SW480 (cell line): Measurements from ENCODE around the gene TECPR1.

Experiments used
- DNase-seq: peaks from one replicate; pipeline ENCODE4 v3.0.0-alpha.2; 2016; ENCODE audit warnings: low spot score

TECPR1 gene

DNA sequence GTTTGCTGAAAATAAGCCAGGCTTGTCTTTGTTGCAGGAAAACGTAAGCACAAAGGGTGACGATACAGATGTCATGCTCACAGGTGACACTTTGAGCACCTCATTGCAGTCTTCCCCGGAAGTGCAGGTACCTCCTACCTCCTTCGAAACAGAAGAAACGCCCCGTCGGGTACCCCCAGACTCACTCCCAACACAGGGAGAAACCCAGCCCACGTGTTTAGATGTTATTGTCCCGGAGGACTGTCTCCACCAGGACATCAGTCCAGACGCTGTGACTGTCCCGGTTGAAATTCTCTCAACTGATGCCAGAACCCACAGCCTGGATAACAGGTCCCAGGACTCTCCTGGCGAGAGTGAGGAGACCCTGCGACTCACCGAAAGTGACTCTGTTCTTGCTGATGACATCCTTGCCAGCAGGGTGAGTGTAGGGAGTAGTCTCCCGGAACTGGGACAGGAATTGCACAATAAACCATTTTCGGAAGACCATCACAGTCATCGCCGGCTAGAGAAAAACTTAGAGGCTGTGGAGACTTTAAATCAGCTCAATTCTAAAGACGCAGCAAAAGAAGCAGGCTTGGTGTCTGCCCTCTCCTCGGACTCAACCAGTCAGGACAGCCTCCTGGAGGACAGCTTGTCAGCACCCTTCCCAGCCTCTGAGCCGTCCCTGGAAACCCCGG, 59.1 kb downstream of the TECPR1 start:
- no peak for DNase-seq

DNA sequence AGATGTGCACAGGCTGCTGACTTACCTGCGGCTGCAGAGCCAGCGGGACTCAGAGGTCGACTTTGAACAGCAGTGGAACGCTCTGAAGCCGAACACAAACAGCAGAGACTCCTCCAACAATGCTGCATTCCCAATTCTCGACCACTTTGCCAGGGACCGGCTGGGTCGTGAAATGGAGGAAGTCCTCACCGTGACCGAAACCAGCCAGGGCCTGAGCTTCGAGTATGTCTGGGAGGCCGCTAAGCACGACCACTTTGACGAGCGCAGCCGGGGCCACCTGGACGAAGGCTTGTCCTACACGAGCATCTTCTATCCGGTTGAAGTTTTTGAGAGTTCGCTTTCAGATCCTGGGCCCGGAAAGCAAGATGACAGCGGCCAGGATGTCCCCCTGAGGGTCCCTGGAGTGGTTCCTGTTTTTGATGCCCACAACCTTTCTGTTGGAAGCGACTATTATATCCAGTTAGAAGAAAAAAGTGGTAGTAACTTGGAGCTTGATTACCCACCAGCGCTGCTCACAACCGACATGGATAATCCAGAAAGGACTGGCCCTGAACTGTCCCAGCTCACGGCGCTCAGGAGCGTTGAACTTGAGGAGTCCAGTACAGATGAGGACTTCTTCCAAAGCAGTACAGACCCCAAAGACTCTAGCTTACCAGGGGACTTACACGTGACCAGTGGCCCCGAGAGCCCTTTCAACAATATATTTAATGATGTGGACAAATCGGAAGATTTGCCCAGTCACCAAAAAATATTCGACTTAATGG, 60.2 kb downstream of the TECPR1 start:
- DNase-seq = no peak

DNA sequence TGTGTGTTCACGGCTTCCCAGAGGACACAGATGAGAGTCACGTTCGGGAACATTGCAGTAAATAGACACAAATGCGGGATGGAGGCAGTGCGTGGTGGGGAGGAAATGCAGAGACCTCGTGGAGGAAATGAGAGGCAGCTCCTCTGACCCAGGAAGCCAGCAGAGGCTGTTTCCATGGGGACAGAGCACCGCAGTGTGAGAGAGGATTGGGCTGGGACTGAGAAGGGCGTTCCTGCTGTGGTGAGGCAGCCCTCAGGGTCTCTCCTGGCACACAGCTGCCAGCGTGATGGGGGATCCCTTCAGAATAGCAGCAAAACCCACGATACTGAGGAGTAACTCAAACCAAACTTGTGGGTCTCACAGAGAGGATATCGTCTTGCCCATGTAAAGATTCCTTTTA, 62.5 kb downstream of the TECPR1 start:
- no peak for DNase-seq

DNA sequence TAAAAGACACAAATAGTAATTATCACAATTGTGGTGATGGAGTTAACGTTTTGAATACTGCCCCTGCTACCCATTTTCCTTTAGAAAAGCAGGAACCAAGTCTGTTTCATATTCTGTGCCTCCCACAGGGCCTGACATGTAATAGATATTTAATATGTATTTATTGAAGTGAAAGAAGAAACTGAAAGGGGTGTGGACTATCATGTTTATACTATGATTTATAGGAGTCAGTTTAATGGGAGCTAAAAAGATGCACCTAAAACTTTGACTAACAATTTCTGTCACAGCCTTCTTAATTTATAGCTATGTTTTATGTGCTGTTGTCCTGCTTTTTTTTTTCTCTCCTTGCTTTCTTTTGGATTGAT, 64.9 kb downstream of the TECPR1 start:
- no peak for DNase-seq

DNA sequence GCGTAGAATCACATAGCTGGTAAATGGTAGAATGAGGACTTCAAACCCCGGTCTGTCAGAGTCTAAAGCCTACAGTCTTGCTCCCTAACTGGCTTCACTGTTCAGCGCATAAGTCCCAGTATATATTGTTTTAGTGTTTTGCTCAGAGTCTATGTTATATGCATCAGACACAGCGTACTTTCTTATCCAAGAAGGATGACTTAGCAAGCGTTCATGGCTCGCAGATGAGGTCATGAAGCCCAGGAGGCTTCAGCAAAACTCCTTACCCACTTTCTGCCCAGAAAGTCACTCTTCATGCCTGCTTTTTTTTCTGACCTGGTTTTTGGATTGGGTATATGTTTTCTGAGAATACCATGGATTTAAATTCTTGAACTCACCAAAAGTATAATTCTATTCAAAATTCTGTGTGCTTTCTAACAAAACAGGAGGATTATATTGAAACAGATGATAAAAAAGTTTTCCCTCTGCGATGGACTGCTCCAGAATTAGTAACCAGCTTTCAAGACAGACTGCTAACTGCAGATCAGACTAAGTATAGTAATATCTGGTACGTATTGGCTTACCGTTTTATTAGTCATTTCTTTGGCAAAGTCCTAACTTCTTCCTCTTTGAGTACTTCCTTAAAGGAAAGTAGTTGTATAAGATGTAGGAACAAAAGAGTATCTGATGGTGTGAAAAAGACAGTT, 65.4 kb downstream of the TECPR1 start:
- DNase-seq = no peak

DNA sequence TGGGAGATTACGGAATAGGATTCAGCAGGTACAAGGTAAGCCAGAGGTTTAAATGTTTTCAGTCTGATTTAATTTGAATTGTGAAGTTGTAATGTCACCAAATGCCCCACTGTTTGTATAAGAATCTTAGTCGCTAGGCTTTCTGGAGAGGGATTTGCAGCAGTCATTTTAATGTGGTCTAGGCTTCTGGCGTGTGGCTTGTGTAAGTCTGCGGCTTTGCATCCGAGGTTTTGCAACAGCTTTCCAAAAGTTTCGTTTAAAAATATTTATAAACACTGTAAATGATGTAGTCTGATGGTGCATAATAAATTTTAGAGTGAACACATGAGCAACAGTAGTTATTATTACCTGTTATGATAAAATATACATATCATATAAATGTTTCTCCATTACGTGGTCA, 66.9 kb downstream of the TECPR1 start:
- no peak for DNase-seq

DNA sequence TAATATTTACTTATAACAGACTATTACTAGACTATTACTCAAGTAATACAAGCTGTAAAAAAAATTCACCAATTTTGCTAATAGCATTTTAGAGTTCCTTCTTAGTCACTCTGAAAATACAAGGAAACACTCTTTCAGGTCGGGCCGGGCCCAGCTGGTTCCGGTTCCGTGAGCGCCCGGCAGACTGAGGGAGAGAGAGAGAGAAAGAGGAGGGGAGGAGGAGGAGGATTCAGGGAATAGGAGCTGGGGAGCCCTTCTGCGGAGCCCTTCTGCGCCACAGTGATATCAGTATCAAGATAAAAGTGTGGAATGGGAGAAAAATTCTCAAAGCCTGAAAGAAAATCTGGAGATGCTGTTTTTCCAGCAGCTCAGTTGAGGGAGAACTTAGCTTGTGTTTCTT, 71.3 kb downstream of the TECPR1 start:
- DNase-seq = no peak

DNA sequence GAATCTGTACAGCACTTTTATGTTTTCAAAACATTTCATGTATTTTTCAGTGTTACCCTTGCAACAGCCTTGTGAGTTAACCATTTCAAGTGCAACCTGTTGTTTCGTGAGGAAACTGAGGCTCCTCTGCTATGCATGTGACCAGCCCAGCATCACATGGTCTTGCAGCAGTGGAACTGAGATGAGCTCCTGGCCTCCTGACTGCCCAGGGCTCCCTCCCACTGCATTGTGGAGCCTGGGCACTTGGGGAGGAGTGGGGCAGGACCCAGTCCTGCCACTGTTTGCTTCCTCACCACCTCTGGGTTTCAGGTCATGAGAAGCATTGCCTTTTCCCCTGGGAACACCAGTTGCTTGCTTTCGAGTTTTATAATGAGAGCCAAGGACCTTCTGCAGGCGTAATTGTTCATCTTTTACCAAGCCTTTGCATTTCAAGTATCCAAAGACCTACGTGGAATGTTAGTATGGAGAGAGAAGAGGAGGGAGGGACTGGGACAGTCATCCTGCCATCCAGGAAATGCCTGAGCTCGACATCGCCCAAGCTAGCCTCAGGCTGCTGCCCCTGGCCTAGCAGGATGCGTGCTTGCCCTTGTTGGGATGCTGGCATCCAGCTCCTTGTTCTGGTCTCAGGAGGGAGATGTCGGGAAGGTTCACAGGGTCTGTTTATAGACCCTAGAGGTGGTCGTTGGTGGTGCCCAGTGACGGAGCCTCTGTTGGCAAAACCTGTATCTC, 73.1 kb downstream of the TECPR1 start:
- DNase-seq = no peak

DNA sequence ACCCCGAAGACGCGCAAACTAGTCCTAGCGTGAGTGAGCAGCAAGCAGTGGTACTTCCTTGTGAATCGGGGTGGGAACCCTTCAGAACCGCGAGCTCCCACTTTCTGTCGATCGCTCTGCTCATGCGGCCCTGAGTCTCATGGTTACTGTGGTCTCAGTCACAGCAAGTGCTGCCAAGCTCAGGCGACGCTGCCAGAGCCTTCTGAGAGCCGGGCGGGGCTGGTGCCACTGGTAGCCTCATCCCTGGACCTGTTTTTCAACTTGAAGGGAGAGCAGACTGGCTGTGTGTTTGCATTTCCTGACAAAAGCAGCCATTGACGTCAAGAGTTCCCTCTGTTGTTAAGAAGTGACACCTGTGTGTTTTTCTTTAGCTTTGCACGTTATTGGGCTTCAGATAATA, 73.7 kb downstream of the TECPR1 start:
- no peak for DNase-seq

DNA sequence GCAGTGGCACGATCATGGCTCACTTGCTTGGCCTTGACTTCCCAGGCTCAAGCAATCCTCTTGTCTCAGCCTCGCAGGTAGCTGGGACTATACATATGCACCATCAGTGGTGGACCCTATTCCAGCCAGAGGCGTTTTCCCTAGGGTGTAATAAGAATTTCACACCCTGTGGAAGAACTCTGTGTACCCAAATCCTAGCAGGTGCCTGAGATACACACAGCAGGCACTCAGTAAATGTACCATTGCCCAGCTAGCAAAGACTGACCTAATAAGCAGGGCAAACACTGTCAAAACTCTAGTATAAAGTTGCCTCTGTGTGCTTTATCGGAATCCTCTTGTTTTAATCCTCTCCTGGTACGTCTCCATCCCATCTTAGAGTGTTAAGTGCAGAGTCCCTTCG, 74.5 kb downstream of the TECPR1 start:
- DNase-seq = no peak

DNA sequence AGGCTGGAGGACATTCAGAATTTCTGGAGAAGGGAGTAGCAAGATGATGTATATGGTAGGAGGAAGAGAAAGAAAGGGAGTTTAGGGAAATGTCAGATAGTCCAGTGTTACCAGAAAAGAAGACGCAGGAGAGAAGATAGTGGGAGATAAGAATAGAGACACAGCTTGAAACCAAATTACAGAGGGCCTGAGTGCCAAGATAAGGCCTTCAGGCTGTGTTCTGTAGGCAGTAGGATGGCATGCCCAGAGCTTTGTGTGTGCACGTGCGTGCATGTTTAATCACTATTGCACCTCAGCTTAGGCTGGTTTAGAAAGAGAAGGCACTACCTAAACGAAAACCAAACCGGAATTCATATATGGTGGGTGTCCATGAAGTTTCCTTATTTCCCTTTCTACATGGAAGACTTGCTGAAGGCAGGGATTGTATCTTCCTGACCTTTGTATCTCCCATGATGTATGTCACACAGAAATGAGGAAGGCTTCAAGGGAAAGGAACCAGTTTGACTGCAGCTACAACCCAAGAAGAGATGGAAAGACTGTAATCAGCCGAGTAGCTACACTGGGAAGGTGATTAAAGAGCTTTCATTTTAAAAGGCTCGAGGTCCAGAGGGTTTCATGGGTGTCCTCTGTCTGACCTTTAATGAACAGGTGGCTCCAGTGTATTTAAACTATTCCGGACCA, 76.6 kb downstream of the TECPR1 start:
- no peak for DNase-seq

DNA sequence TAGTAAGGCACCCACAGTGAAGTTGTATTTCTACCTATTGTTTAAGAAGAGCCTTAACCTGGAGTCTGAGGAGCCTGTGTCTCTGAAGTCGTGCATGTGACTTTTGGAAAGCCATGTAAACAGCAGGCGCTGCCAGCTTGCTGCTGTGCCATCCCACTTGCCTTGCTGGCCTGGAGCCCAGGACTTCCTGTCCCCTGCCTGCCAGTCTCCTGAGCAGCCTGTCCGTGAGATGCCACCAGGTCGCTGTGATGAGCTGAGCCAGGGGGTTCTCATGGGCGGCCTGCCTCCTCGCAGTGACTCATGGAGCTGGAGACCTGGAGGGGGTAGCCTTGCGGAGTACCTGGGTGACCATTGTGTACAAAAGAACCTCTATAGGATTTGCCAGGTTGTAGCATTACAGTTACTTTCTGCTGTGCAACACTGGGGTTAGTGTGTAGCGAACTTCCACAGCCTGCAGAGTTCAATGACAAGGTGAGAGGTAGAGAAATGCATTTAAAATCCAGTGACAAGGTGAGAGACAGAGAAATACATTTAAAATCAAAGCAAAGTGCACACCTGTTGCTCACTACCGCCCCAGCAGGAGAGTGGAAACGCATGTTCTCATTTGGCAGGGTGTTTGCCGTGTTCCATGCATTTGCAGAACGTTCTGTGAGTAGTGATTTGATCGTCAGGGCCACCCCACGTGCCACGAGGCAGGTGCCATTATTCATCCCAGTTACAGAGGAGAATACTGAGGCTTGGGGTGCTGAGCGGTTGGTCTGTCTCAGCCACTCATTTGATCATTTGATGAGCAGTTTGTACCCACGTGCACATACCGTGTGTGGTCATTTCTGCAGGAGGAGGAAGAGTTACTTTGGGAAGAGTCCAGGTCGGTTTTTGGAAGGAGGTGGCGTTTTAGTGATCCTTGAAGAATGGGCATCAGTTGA, 77.4 kb downstream of the TECPR1 start:
- DNase-seq = no peak

DNA sequence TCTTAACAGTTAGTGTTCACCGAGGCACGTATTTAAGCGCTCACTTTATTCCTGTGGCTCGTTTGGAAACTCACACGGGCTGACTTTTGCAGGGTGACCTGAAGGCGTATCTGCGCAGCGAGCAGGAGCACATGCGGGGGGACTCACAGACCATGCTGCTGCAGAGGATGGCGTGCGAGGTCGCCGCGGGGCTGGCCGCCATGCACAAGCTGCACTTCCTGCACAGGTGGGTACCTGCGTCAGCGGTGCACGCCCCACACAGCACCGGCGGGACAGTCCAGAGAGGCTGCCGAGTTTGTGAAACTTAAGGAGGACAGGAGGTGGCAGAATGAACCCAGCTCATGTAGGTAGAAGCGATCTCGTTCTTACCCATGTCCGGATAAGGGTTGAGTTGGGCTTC, 80.6 kb downstream of the TECPR1 start:
- DNase-seq = no peak

DNA sequence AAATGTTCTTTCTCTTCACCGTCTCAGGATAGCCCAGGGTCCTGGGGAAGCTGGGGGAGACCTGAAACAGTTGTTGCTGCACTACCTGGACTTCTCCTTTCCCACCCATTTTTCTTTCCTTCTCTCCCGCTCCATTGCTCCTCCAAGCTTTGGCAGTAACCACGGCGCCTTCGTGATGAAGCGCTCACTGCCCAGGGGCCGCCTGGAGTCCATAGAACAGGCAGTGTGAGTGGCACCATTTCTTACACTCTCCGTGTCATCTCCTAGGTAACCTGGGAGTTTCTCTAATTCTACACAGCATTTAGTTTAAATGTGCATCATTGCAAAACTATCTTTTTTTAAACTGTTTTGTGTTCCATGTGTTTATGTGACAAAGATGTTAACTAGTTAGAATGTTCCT, 81.1 kb downstream of the TECPR1 start:
- no peak for DNase-seq

DNA sequence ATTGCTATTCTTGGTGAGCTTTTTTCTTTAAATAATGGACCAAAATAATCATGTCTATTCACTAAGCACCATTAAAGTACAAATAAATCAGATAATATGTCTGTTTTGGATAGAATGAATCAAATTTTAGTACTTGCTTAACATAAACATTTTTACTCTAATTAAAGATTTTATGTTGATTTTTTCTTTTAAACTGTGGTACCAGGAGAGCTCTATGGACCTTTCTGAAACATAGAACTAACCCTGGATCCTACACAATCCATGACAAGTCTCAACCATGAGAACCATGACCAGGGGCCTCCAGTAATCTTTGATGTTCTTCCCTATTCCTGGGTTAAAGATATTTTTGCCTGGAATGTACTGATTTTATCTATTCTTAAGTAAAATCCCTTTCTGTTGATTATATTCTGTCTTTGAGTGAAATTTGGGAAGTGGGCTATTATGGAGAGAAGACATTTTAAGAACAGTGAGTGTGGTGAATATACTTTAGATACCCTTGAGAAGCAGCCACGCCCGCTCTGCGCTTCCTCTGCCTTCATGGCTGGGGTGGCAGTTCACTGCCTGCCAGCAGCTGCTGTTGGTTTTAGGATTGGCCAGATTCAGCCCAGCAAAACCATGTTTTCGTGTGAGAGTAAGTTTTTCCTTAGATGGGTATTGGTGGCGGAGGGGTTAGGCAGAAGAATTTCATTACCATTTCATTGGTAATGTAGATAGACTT, 83.0 kb downstream of the TECPR1 start:
- DNase-seq = no peak

DNA sequence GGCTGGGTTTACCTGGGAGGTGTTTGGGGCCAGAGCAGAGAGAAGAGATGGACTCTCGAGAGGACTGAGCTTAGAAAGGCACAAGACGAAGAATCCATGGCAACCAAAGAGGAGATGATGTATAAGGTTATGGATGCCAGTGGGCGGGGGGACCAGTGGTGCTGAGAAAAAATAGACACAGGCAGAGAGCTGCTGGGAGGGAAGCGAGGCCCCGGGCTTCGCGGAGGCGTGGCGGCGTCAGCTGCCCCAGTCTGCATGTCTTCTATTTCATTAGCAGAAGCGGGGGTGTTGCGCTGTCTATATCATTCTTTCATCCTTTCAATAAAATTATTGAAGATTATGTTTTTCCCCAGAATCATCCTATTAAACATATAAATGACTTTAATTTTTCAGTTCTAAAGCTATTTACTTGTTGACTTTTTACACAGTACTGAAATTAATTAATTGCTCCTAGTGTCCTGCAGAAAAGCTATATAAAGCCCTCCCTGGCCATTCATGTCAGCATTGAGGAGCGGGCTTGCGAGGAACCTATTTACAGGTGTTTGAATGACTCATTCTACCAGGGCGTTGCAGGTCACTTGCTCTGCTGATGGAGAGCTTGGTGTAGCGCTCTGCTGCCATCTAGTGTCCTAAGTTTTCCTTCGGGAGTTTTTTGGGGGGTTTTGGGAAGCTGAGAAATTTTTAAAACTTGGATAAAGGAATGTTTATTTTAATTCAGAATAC, 83.7 kb downstream of the TECPR1 start:
- peak; percentile 96 for DNase-seq

DNA sequence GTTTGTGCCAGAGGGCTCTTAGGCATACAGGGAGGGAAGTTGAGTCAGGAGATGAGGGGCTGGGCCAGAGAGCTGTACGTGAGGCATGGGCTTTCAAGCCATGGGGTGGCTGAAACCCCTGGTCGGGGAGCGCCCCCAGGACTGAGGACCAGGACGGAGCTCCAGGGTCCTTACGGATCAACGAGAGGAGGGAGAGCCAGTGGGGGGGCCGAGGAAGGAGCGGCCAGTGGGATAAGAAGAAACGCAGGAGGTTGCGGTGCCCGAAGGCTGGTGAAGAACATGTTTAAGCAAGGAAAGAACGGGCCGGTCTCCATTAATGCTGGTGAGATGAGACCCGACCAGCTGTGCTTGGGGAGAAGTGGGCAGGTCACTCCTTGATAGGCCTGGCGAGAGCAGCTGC, 84.4 kb downstream of the TECPR1 start:
- DNase-seq = no peak

DNA sequence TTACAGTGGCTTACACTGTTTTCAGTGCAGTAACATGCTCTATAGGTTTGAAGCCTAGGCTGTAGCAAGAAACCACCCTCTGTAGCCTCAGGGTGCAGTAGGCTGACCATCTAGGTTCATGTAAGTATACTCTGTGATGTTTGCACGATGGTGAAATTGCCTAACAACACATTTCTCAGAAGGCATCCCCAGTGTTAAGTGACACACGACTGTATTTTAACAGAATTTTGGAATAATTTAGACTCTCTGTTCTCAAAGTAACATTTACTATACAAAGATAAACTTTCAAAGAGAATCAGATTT, 85.4 kb downstream of the TECPR1 start:
- DNase-seq = no peak

DNA sequence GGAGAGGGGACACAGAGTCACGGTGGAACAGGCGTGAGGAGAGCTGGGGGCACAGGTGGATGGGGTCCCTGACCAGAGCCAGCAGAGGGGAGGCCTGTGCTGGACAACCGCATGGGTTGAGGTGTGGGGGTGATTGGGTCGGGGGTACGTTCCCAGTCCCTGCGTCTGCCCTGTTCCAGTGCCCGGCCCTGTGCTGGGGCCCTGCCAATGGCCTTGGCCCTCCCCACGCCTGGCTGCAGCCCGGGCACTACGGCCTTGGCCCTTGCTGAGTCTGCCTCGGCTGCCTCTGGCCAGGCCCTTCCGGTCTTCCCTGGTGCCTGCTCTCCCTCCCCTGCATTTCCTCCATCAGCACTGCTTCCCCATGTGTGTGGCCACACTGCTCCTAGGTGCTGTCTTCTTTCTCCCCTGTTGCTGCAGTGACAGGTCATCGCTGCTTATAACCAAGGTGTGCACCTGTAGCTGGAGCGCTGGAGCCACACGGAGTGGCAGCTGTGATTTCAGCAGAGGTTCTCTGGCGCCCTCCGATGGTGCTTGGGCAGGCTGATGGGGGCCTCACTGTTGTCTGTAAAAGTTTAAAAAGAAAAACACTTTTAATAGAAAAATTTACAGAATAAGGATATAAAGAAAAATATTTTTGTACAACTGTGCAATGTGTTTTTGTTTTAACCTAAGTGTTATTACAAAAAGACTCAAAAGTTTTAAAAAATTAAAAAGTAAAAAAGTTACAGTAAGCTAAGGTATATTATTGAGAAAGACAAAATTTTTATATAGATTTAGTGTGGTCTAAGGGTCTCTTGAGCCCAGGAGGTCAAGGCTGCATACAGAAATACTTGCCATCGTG, 86.0 kb downstream of the TECPR1 start:
- DNase-seq = peak; percentile 75
